MM.1S (cell line): Measurements from ENCODE around the gene TMED6.

ENCODE experiments used
- EZH2 ChIP-seq: fragments of 300-600 bp; sonication (generic); optimal IDR thresholded peaks from 2 replicates; pipeline ENCODE3; 2017; ENCODE audit warnings: low read depth, mild to moderate bottlenecking, antibody characterized with exemption, low read length, mixed read lengths
- EZH2phosphoT487 ChIP-seq: fragments of 300-600 bp; sonication (generic); IDR thresholded peaks from 2 replicates; pipeline ENCODE4 v1.6.1; 2018; ENCODE audit warnings: antibody characterized with exemption, low read length
- TF ChIP-seq, protein P1 (sequence below): fragments of 300-600 bp; sonication (generic); IDR thresholded peaks from 2 replicates; pipeline ENCODE4 v1.5.1; 2016; ENCODE audit warnings: antibody characterized with exemption, low read length, mixed read lengths

DNA sequence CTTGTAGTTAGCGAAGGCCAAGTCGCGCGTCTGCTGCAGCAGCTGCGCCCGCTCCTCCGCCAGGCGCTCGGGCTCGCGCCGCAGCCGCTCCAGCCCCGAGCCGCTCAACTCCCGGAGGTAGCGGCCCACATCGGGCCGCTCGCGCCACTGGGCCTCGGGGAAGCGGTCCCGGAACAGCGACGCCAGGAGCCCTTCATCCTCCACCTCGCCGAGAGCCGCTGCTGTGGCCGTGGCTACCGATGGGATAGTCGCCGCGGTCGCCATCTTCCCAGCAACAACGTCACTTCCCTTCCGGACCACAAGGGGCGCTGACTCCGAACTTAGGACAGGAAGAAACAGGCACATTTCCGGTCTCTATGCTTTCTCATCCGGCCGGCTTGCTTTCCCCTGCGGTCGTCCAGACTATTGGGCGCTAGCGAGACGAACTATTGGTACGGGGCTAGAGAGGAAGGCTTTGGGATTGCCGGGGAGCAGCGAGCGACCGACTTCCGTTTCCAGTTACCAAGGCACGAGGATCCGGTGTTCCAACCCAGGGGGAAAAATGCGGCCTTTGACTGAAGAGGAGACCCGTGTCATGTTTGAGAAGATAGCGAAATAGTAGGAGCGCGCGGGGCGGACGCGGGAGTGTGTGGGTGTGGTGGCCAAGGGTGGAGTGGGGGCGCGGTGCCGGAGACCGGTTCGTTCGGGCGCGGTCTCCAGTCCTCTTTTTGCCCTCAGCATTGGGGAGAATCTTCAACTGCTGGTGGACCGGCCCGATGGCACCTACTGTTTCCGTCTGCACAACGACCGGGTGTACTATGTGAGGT lies 12.1 kb downstream of the TMED6 start, which contains the start of the genes COG8 and NIP7:
- TF ChIP-seq, protein P1, sequence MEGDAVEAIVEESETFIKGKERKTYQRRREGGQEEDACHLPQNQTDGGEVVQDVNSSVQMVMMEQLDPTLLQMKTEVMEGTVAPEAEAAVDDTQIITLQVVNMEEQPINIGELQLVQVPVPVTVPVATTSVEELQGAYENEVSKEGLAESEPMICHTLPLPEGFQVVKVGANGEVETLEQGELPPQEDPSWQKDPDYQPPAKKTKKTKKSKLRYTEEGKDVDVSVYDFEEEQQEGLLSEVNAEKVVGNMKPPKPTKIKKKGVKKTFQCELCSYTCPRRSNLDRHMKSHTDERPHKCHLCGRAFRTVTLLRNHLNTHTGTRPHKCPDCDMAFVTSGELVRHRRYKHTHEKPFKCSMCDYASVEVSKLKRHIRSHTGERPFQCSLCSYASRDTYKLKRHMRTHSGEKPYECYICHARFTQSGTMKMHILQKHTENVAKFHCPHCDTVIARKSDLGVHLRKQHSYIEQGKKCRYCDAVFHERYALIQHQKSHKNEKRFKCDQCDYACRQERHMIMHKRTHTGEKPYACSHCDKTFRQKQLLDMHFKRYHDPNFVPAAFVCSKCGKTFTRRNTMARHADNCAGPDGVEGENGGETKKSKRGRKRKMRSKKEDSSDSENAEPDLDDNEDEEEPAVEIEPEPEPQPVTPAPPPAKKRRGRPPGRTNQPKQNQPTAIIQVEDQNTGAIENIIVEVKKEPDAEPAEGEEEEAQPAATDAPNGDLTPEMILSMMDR, result peak; percentile 73
- TF ChIP-seq EZH2, result no peak
- no peak for TF ChIP-seq EZH2phosphoT487
